HepG2 (cell line): ENCODE results near the gene MCM6. TPM values are rescaled to one million over a fixed set of nuclear protein-coding genes. Genes with fewer than 3 reads are reported as not detected.

Experiments
- ATAC-seq: fragments of 200-7000 bp; cut with Tn5 transposase; 3 replicates; pipeline ENCODE4 v1.9.1; 2020; ENCODE audit warnings: mild to moderate bottlenecking, moderate library complexity
- BruUV-seq: library from RNA; stranded (reverse); fragments of 400-500 nt; replicated peaks from 2 replicates; lab custom pipeline; 2021; lab: Mats Ljungman, UMichigan
- CTCF ChIA-PET: fragments of 300-600 bp; formaldehyde crosslinking; extraction: SDS; loops from one replicate; lab custom pipeline; 2021; ENCODE audit warnings: low total read pairs, inconsistent platforms, low intra/inter-chr PET ratio; lab: Yijun Ruan, JAX
- POLR2A ChIA-PET: fragments of 350-600 bp; sonication (Branson Sonifier 250); formaldehyde crosslinking; loops from one replicate; lab custom pipeline; 2020; ENCODE audit warnings: antibody characterized with exemption, inconsistent platforms; lab: Yijun Ruan, JAX
- DNase-seq: peaks from one replicate; pipeline ENCODE4 v3.0.0-alpha.2; 2015; ENCODE audit warnings: low spot score
- FAIRE-seq: peaks from 3 replicates; lab custom pipeline; 2011; peaks lifted over from hg19 to GRCh38; lab: Jason Lieb, UNC
- H2AFZ ChIP-seq: one replicate; pipeline ENCODE4 v1.6.1; 2011; ENCODE audit warnings: low read length, inconsistent platforms
- H3K27ac ChIP-seq: fragments of 300-600 bp; 3 replicates; pipeline ENCODE4 v1.8.0; 2011; ENCODE audit warnings: mixed run types, mild to moderate bottlenecking, mixed read lengths, low read length, inconsistent platforms; ENCODE audit not compliant: insufficient read depth; ENCODE audit errors: extremely low read length
- H3K27me3 ChIP-seq, 2 experiments: fragments of 200-600 bp in 1 of 2; 2 replicates in 1 of 2; 3 replicates in 1 of 2; pipeline versions ENCODE4 v1.6.0 to v1.8.0; 2011; ENCODE audit warnings: low read length in 2 of 2, mild to moderate bottlenecking in 2 of 2, moderate library complexity in 2 of 2, inconsistent platforms in 1 of 2; ENCODE audit not compliant: insufficient read depth in 2 of 2, control insufficient read depth in 1 of 2
- H3K36me3 ChIP-seq, 2 experiments: fragments of 200-600 bp in 1 of 2; replicated peaks in 1 of 2; 2 replicates in 1 of 2; 3 replicates in 1 of 2; pipeline versions ENCODE4 v1.5.1 to v1.8.0; 2011; ENCODE audit warnings: low read length in 2 of 2, inconsistent platforms in 1 of 2; ENCODE audit not compliant: insufficient read depth in 2 of 2, control insufficient read depth in 1 of 2
- H3K4me1 ChIP-seq: 2 replicates; pipeline ENCODE4 v1.5.1; 2012; ENCODE audit warnings: low read length, inconsistent platforms; ENCODE audit not compliant: insufficient read depth
- H3K4me2 ChIP-seq: 2 replicates; pipeline ENCODE4 v1.6.0; 2011; ENCODE audit warnings: low read depth, low read length, inconsistent platforms
- H3K4me3 ChIP-seq, 3 experiments: fragments of 200-600 bp in 1 of 3; sonication (generic), shearing (Covaris generic) in 1 of 3; replicated peaks in 1 of 3; 2 replicates each; pipeline ENCODE4 v1.5.1; 2011 to 2016; ENCODE audit warnings: low read length in 3 of 3, inconsistent platforms in 2 of 3, low read depth in 2 of 3, mild to moderate bottlenecking in 2 of 3, control low read depth in 1 of 3, mixed read lengths in 1 of 3; ENCODE audit not compliant: insufficient read depth in 1 of 3
- H3K79me2 ChIP-seq: one replicate; pipeline ENCODE4 v1.6.1; 2011; ENCODE audit warnings: low read length, inconsistent platforms; ENCODE audit not compliant: insufficient read depth
- H3K9ac ChIP-seq: 2 replicates; pipeline ENCODE4 v1.6.0; 2011; ENCODE audit warnings: mild to moderate bottlenecking, low read depth, low read length, inconsistent platforms; ENCODE audit not compliant: insufficient read depth
- H3K9me3 ChIP-seq: 2 replicates; pipeline ENCODE4 v1.5.1; 2012; ENCODE audit warnings: mild to moderate bottlenecking, low read length
- H4K20me1 ChIP-seq: 2 replicates; pipeline ENCODE4 v1.6.0; 2011; ENCODE audit warnings: inconsistent platforms, mild to moderate bottlenecking, low read length, moderate library complexity; ENCODE audit not compliant: insufficient read depth
- ARID4A ChIP-seq: sonication (generic); formaldehyde crosslinking; IDR thresholded peaks from 2 replicates; pipeline ENCODE4 v1.5.0; 2020; ENCODE audit warnings: mild to moderate bottlenecking, missing genetic modification reagents, borderline replicate concordance
- CTCF ChIP-seq: sonication (generic); formaldehyde crosslinking; IDR thresholded peaks from 2 replicates; pipeline ENCODE4 v1.5.0; 2020; ENCODE audit warnings: mild to moderate bottlenecking, missing genetic modification reagents, moderate library complexity
- ZNF17 ChIP-seq: sonication (generic); formaldehyde crosslinking; IDR thresholded peaks from 2 replicates; pipeline ENCODE4 v1.5.0; 2020; ENCODE audit warnings: mild to moderate bottlenecking, missing genetic modification reagents
- ZNF562 ChIP-seq: sonication (generic); formaldehyde crosslinking; IDR thresholded peaks from 2 replicates; pipeline ENCODE4 v1.8.0; 2022; ENCODE audit warnings: missing genetic modification reagents, borderline replicate concordance
- WGBS: methylation state at CpG from one replicate; pipeline ENCODE4 v1.1.6; 2017; ENCODE audit warnings: low lambda C conversion rate; 5-methylcytosine and 5-hydroxymethylcytosine counted together
- in situ Hi-C: cut with HindIII; loops from 2 replicates; pipeline ENCODE4 v1.10.0; 2017; ENCODE audit warnings: low pct_unique_long_range_greater_than_20kb; ENCODE audit not compliant: extremely low pct_ligation_motif_present
- intact Hi-C: fragments of 100-400 bp; cut with micrococcal nuclease; formaldehyde crosslinking; loops from one replicate; pipeline ENCODE4 v1.10.0; 2022; ENCODE audit not compliant: unreplicated experiment
- polyA plus RNA-seq, 8 experiments: library from polyadenylated mRNA; depleted of rRNA in 3 of 8; stranded (reverse) in 7 of 8; unstranded in 1 of 8; fragments of >200 nt; fragmentation: Illumina TruSeq in 4 of 8; extraction: Trizol in 4 of 8; gene quantifications; 2 replicates each; pipeline versions ENCODE4 v1.2.1 to v1.2.3, GENCODE V29; 2011 to 2016; ENCODE audit warnings: low read depth in 4 of 8, missing spikeins in 1 of 8, mixed read lengths in 1 of 8; ENCODE audit not compliant: insufficient read depth in 1 of 8
- total RNA-seq, 5 experiments: library from RNA; depleted of rRNA; stranded (reverse); fragments of >200 nt; fragmentation: Illumina TruSeq; extraction: Trizol; gene quantifications; 2 replicates each; pipeline ENCODE4 v1.2.3, GENCODE V29; 2016; ENCODE audit warnings: low read depth in 1 of 5
- TF ChIP-seq, protein P1 (sequence below): sonication (generic); formaldehyde crosslinking; IDR thresholded peaks from 2 replicates; pipeline ENCODE4 v1.4.0; 2020; ENCODE audit warnings: mild to moderate bottlenecking, missing genetic modification reagents, borderline replicate concordance
- TF ChIP-seq, protein P2 (sequence below): sonication (generic); formaldehyde crosslinking; IDR thresholded peaks from 2 replicates; pipeline ENCODE4 v1.4.0; 2020; ENCODE audit warnings: missing genetic modification reagents

Gene MCM6
- total and polyA plus RNA-seq, 2 of the 13 experiments (the other 11 are each of a cell fraction or from before 2014, with no cell fraction given), result 9.7 to 18.7 TPM

DNA sequence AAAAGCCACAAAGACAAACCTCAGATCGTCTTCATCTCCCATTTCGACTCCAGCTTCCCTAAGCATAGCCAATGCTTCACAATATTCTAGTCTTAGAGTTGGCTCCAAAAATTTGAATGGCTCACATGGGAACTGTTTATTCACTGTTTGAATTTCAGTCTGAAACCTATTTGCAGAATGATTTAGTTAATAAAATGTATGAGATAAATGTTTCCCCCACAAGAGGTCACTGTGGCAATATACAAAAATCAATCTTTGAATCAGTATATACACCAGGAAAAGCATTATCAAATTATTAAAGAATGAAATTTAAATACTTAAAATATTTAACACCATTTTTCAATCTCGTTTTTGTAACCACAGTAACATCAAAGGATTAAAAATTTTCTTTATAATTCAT lies 40.0 kb upstream of the MCM6 start:
- CTCF ChIA-PET, result interaction anchor here (1.1 to 1.6 kb wide), 2 partner anchors 462 to 468 kb away, joined by 4 read pairs; no protein-coding TSS in a partner anchor
- TF ChIP-seq ZNF562 (no peak), ARID4A (CRISPR knock-in tag) (no peak), CTCF (CRISPR knock-in tag) (peak; percentile 24; the same call in 1 of the 2 replicates), ZNF17 (CRISPR knock-in tag) (no peak)
- TF ChIP-seq, protein P1, sequence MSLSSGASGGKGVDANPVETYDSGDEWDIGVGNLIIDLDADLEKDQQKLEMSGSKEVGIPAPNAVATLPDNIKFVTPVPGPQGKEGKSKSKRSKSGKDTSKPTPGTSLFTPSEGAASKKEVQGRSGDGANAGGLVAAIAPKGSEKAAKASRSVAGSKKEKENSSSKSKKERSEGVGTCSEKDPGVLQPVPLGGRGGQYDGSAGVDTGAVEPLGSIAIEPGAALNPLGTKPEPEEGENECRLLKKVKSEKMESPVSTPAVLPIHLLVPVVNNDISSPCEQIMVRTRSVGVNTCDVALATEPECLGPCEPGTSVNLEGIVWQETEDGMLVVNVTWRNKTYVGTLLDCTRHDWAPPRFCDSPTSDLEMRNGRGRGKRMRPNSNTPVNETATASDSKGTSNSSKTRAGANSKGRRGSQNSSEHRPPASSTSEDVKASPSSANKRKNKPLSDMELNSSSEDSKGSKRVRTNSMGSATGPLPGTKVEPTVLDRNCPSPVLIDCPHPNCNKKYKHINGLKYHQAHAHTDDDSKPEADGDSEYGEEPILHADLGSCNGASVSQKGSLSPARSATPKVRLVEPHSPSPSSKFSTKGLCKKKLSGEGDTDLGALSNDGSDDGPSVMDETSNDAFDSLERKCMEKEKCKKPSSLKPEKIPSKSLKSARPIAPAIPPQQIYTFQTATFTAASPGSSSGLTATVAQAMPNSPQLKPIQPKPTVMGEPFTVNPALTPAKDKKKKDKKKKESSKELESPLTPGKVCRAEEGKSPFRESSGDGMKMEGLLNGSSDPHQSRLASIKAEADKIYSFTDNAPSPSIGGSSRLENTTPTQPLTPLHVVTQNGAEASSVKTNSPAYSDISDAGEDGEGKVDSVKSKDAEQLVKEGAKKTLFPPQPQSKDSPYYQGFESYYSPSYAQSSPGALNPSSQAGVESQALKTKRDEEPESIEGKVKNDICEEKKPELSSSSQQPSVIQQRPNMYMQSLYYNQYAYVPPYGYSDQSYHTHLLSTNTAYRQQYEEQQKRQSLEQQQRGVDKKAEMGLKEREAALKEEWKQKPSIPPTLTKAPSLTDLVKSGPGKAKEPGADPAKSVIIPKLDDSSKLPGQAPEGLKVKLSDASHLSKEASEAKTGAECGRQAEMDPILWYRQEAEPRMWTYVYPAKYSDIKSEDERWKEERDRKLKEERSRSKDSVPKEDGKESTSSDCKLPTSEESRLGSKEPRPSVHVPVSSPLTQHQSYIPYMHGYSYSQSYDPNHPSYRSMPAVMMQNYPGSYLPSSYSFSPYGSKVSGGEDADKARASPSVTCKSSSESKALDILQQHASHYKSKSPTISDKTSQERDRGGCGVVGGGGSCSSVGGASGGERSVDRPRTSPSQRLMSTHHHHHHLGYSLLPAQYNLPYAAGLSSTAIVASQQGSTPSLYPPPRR (CRISPR knock-in tag), result no peak
- TF ChIP-seq, protein P2, sequence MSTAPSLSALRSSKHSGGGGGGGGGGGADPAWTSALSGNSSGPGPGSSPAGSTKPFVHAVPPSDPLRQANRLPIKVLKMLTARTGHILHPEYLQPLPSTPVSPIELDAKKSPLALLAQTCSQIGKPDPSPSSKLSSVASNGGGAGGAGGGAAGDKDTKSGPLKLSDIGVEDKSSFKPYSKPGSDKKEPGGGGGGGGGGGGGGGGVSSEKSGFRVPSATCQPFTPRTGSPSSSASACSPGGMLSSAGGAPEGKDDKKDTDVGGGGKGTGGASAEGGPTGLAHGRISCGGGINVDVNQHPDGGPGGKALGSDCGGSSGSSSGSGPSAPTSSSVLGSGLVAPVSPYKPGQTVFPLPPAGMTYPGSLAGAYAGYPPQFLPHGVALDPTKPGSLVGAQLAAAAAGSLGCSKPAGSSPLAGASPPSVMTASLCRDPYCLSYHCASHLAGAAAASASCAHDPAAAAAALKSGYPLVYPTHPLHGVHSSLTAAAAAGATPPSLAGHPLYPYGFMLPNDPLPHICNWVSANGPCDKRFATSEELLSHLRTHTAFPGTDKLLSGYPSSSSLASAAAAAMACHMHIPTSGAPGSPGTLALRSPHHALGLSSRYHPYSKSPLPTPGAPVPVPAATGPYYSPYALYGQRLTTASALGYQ (CRISPR knock-in tag), result no peak

More for the DNA sequence above, 40.0 kb upstream of the MCM6 start:
- Histone ChIP-seq H3K9ac (no peak overlapping the region), H3K79me2 (no peaks in the 10 kb centered on the region), H3K4me2 (no peak overlapping the region), H3K9me3 (no peaks in the 10 kb centered on the region), H2AFZ (no peak overlapping the region), H3K27ac (no peak overlapping the region), H3K27me3 (no peaks in the 10 kb centered on the region), H4K20me1 (0 out of 2 replicates have a peak, but pooled peaks cover 2% of the 10 kb centered on the region), H3K4me1 (no peaks in the 10 kb centered on the region), H3K4me3 (no peak overlapping the region), H3K36me3 (peaks cover 6 to 53% of the 10 kb centered on the region in 2 experiments)
- in situ Hi-C loops, result no loop called here
- ATAC-seq, result peak; percentile 33; the same call in 1 of the 3 replicates
- no TSS peak for BruUV-seq
- FAIRE-seq, result no peak
- POLR2A ChIA-PET, result no interaction called here
- peak; percentile 31 for DNase-seq
- intact Hi-C loops, result loop anchor here (1.0 kb wide), 1 partner anchor 159 kb away; no protein-coding TSS in a partner anchor
- WGBS, result 66% methylated on average over 3 of the region's 3 CpGs
